CD14-positive monocyte (primary cell): ENCODE results near the gene EXD2. TPM values are rescaled to one million over a fixed set of nuclear protein-coding genes. Genes with fewer than 3 reads are reported as not detected.

ENCODE experiments used
- DNase-seq, 3 donors: peaks; one replicate each; pipeline ENCODE4 v3.0.0-alpha.2; 2011 to 2022
- H2AFZ ChIP-seq: 2 replicates; pipeline ENCODE4 v1.6.0; 2012; ENCODE audit warnings: mild to moderate bottlenecking, low read depth, low read length, inconsistent platforms; ENCODE audit not compliant: insufficient read depth, poor library complexity, severe bottlenecking
- H3K27ac ChIP-seq, 2 donors: 1 replicate in 1 of 2; 2 replicates in 1 of 2; pipeline ENCODE4 v1.5.1; 2012 to 2013; ENCODE audit warnings: low read length in 2 of 2, control low read depth in 1 of 2, inconsistent platforms in 1 of 2, low read depth in 1 of 2, mild to moderate bottlenecking in 1 of 2
- H3K27me3 ChIP-seq, 2 donors: one replicate each; pipeline versions ENCODE4 v1.6.0 to v1.6.1; 2011 to 2013; ENCODE audit warnings: low read length in 2 of 2; ENCODE audit not compliant: control insufficient read depth in 2 of 2, insufficient read depth in 2 of 2
- H3K36me3 ChIP-seq, 2 donors: replicated peaks in 1 of 2; 1 replicate in 1 of 2; 2 replicates in 1 of 2; pipeline versions ENCODE4 v1.5.1 to v1.6.1; 2012 to 2013; ENCODE audit warnings: low read length in 2 of 2, control low read depth in 1 of 2, inconsistent platforms in 1 of 2, mild to moderate bottlenecking in 1 of 2; ENCODE audit not compliant: insufficient read depth in 2 of 2, control insufficient read depth in 1 of 2
- H3K4me1 ChIP-seq, 2 donors: 1 replicate in 1 of 2; 2 replicates in 1 of 2; pipeline versions ENCODE4 v1.5.1 to v1.6.1; 2012 to 2013; ENCODE audit warnings: low read length in 2 of 2, control low read depth in 1 of 2, inconsistent platforms in 1 of 2, mild to moderate bottlenecking in 1 of 2, moderate library complexity in 1 of 2; ENCODE audit not compliant: insufficient read depth in 2 of 2, control insufficient read depth in 1 of 2
- H3K4me2 ChIP-seq: replicated peaks from 2 replicates; pipeline ENCODE3; 2012; ENCODE audit warnings: low read length, moderate library complexity, mild to moderate bottlenecking; ENCODE audit not compliant: poor library complexity, severe bottlenecking; ENCODE audit errors: extremely low read depth
- H3K4me3 ChIP-seq, 3 experiments: fragments of 200-600 bp in 1 of 3; sonication (generic) in 1 of 3; replicated peaks in 1 of 3; 1 replicate in 2 of 3; 2 replicates in 1 of 3; pipeline ENCODE4 v1.5.1; 2011 to 2013; ENCODE audit warnings: low read length in 3 of 3, mild to moderate bottlenecking in 3 of 3, control low read depth in 2 of 3, low read depth in 2 of 3, inconsistent platforms in 1 of 3, moderate library complexity in 1 of 3
- H3K79me2 ChIP-seq: 2 replicates; pipeline ENCODE4 v1.6.0; 2012; ENCODE audit warnings: mild to moderate bottlenecking, control low read depth, inconsistent platforms, low read length, moderate library complexity; ENCODE audit not compliant: insufficient read depth
- H3K9ac ChIP-seq: 2 replicates; pipeline ENCODE4 v1.6.0; 2017; ENCODE audit warnings: low read length, mild to moderate bottlenecking; ENCODE audit not compliant: insufficient read depth, poor library complexity, severe bottlenecking
- H3K9me3 ChIP-seq, 2 donors: replicated peaks in 1 of 2; 1 replicate in 1 of 2; 2 replicates in 1 of 2; pipeline versions ENCODE4 v1.5.1 to v1.6.1; 2012 to 2013; ENCODE audit warnings: low read length in 2 of 2, control low read depth in 1 of 2; ENCODE audit not compliant: control insufficient read depth in 1 of 2, insufficient read depth in 1 of 2
- H4K20me1 ChIP-seq: 2 replicates; pipeline ENCODE4 v1.6.0; 2012; ENCODE audit warnings: mild to moderate bottlenecking, low read length, control low read depth, moderate library complexity; ENCODE audit not compliant: insufficient read depth
- H3K27ac Mint-ChIP-seq, 7 donors: one replicate each; pipeline ENCODE4 v1.8.0; 2020; ENCODE audit warnings: mild to moderate bottlenecking in 7 of 7, mixed read lengths in 7 of 7, moderate library complexity in 6 of 7, inconsistent platforms in 2 of 7
- H3K27me3 Mint-ChIP-seq, 3 donors: one replicate each; pipeline ENCODE4 v1.8.0; 2021 to 2022; ENCODE audit warnings: low read depth in 3 of 3, mild to moderate bottlenecking in 3 of 3, mixed read lengths in 3 of 3, moderate library complexity in 3 of 3, inconsistent platforms in 1 of 3
- H3K36me3 Mint-ChIP-seq, 2 donors: one replicate each; pipeline ENCODE4 v1.8.0; 2020; ENCODE audit warnings: mixed read lengths in 2 of 2, inconsistent platforms in 1 of 2, mild to moderate bottlenecking in 1 of 2
- H3K4me1 Mint-ChIP-seq: one replicate; pipeline ENCODE4 v1.8.0; 2020; ENCODE audit warnings: mild to moderate bottlenecking, mixed read lengths
- H3K4me3 Mint-ChIP-seq, 2 donors: one replicate each; pipeline ENCODE4 v1.8.0; 2020; ENCODE audit warnings: mild to moderate bottlenecking in 2 of 2, mixed read lengths in 2 of 2, moderate library complexity in 1 of 2
- H3K9me3 Mint-ChIP-seq, 7 donors: one replicate each; pipeline ENCODE4 v1.8.0; 2020 to 2022; ENCODE audit warnings: mixed read lengths in 7 of 7, mild to moderate bottlenecking in 6 of 7, moderate library complexity in 6 of 7, inconsistent platforms in 2 of 7
- CTCF ChIP-seq: fragments of 200-600 bp; IDR thresholded peaks from one replicate; pipeline ENCODE4 v1.8.0; 2022; ENCODE audit warnings: antibody characterized with exemption, mild to moderate bottlenecking
- WGBS: methylation state at CpG from one replicate; pipeline ENCODE4 v1.1.5; 2013; ENCODE audit warnings: missing lambda C conversion rate; ENCODE audit not compliant: insufficient coverage; 5-methylcytosine and 5-hydroxymethylcytosine counted together
- intact Hi-C, 2 donors: fragments of 100-400 bp; cut with micrococcal nuclease; formaldehyde crosslinking; loops; one replicate each; pipeline versions ENCODE4 v1.15.0 to v1.15.1; 2023
- polyA plus RNA-seq, 3 donors: library from polyadenylated mRNA; depleted of rRNA in 1 of 3; unstranded in 2 of 3; stranded (reverse) in 1 of 3; fragments of 300-500 nt in 2 of 3; fragments of >200 nt in 1 of 3; fragmentation: Illumina TruSeq in 2 of 3; gene quantifications; 1 replicate in 2 of 3; 2 replicates in 1 of 3; pipeline ENCODE4 v1.2.3, GENCODE V29; 2012 to 2021

Gene EXD2
- polyA plus RNA-seq, 3 donors, result 2.3 to 4.0 (median 3.1) TPM

DNA sequence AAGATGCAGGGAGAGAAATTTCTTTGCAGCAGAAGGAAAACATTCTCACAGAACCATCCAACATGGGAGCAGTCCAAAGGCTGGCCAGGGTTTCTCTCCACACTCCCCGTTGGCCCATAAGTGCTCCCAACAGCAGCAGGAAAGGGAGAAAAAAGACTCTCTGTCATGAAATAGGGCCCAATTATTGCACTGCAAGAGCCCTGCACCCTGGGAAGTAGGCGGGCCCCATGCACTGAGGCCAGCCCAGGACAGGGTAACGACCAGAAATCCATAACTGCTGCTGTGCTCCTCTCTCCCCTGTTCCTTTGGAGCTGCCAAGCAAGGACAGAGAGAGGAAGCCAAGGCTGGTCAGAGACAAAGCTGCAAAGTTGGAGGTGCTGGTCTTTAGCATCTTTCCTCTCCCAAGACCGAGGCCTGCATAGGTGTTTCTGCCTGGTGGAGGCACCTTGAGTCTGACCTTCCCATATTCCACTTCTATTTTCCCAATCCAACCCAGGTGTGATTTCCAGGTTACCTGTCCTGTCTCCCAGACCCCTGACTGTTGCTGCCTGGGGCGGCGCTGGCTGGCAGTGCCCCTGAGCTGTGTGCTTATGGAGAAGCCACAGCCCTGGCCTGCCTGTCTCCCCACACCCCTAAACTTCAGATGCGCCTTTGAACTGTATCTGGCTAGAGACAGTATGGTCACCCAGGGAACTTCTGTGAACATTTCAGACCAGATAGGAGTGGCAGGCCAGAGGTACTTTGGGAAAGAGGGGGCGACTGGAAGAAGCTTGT, 75.5 kb downstream of the EXD2 start:
- Histone ChIP-seq H3K4me2 (no peak overlapping the region), H3K27me3 (peaks cover 29 to 33% of the 10 kb centered on the region in 2 donors), H3K79me2 (no peaks in the 10 kb centered on the region), H3K36me3 (no peaks in the 10 kb centered on the region), H3K9ac (no peak overlapping the region), H3K9me3 (peaks cover 0 to 8% of the 10 kb centered on the region in 2 donors), H4K20me1 (no peaks in the 10 kb centered on the region), H3K27ac (no peak overlapping the region), H2AFZ (no peak overlapping the region), H3K4me3 (no peak overlapping the region), H3K4me1 (no peaks in the 10 kb centered on the region)
- no peak for DNase-seq
- Mint-ChIP-seq H3K36me3 (no peaks in the 10 kb centered on the region), H3K27ac (no peak overlapping the region), H3K27me3 (peaks cover 28 to 35% (median 31%) of the 10 kb centered on the region in 3 donors), H3K4me1 (no peaks in the 10 kb centered on the region), H3K4me3 (no peak overlapping the region), H3K9me3 (peaks cover 0 to 4% (median 0%) of the 10 kb centered on the region in 7 donors)
- WGBS, result 93% methylated on average over 7 of the region's 8 CpGs
- TF ChIP-seq CTCF, result no peak
- intact Hi-C loops, result no loop called here

DNA sequence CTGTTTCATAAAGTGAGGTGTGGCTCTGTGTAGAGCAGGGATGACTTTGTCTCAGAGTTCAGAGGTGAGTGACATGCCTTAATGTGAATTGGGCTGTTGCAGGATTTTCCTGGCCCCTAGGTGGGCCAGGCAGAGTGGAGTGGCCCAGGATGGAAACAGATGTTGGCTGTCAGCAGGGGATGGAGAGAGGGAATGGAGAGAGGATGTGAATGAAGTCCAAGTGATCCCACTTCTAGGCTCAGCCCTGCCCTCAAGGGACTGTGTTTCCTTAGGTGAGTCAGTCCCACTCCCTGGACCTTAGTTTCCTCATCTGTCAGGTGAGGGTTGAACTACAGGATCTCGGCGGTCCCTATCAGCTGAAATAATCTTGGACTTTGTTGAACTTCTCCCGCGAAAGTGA, 76.2 kb downstream of the EXD2 start:
- Mint-ChIP-seq H3K27me3 (peaks cover 21 to 28% (median 23%) of the 10 kb centered on the region in 3 donors), H3K4me3 (no peak overlapping the region), H3K27ac (no peak overlapping the region), H3K9me3 (peaks cover 0 to 1% (median 0%) of the 10 kb centered on the region in 7 donors), H3K4me1 (no peaks in the 10 kb centered on the region), H3K36me3 (no peaks in the 10 kb centered on the region)
- Histone ChIP-seq H3K27ac (no peak overlapping the region), H3K9ac (no peak overlapping the region), H3K27me3 (peaks cover 22 to 26% of the 10 kb centered on the region in 2 donors), H3K79me2 (no peaks in the 10 kb centered on the region), H3K36me3 (no peaks in the 10 kb centered on the region), H3K4me3 (no peak overlapping the region), H2AFZ (no peak overlapping the region), H3K4me1 (no peaks in the 10 kb centered on the region), H4K20me1 (no peaks in the 10 kb centered on the region), H3K4me2 (no peak overlapping the region), H3K9me3 (peaks cover 0 to under 1% of the 10 kb centered on the region in 2 donors)
- intact Hi-C loops, result no loop called here
- TF ChIP-seq CTCF, result no peak
- WGBS, result 96% methylated on average over 4 of the region's 4 CpGs
- no peak for DNase-seq
